GM15510 (cell line): ENCODE results near the gene WNT1.

Experiments
- POLR2A ChIP-seq: IDR thresholded peaks from 3 replicates; pipeline ENCODE4 v1.6.1; 2011; ENCODE audit warnings: borderline replicate concordance; ENCODE audit not compliant: insufficient read length; ENCODE audit errors: extremely low read depth

The WNT1 gene

GRCh38 chr12:49000346-49000745, 22.2 kb downstream of the WNT1 start:
- no peak for TF ChIP-seq POLR2A

GRCh38 chr12:49008943-49009342, 30.8 kb downstream of the WNT1 start:
- TF ChIP-seq POLR2A, result no peak

GRCh38 chr12:49010092-49010668, 32.1 kb downstream of the WNT1 start:
- TF ChIP-seq POLR2A, result no peak

- TF ChIP-seq POLR2A, result no peak
Observed at GRCh38 chr12:49012739-49013138, 34.6 kb downstream of the WNT1 start.

- no peak for TF ChIP-seq POLR2A
Observed at GRCh38 chr12:49013428-49013827, 35.3 kb downstream of the WNT1 start.

GRCh38 chr12:49014547-49014946, 36.4 kb downstream of the WNT1 start:
- no peak for TF ChIP-seq POLR2A

GRCh38 chr12:49015196-49015595, 37.1 kb downstream of the WNT1 start:
- no peak for TF ChIP-seq POLR2A

GRCh38 chr12:49017891-49018260, 39.8 kb downstream of the WNT1 start:
- TF ChIP-seq POLR2A, result no peak

- peak; percentile 90 for TF ChIP-seq POLR2A
Observed at GRCh38 chr12:49018261-49019119, 40.4 kb downstream of the WNT1 start, which contains the start of gene PRKAG1. Gene PRKAG1, minus strand, starts transcription at chr12:49018776. Its CDS starts 36 bp downstream, at chr12:49018740.

- TF ChIP-seq POLR2A, result no peak
Observed at GRCh38 chr12:49019120-49019430, 41.0 kb downstream of the WNT1 start.

- no peak for TF ChIP-seq POLR2A
Observed at GRCh38 chr12:49019443-49020324, 41.6 kb downstream of the WNT1 start.

GRCh38 chr12:49020441-49020840, 42.3 kb downstream of the WNT1 start:
- no peak for TF ChIP-seq POLR2A

GRCh38 chr12:49021292-49021915, 43.3 kb downstream of the WNT1 start:
- TF ChIP-seq POLR2A, result no peak

GRCh38 chr12:49022558-49023178, 44.5 kb downstream of the WNT1 start:
- TF ChIP-seq POLR2A, result no peak

GRCh38 chr12:49023812-49024211, 45.7 kb downstream of the WNT1 start:
- no peak for TF ChIP-seq POLR2A

- TF ChIP-seq POLR2A, result no peak
Observed at GRCh38 chr12:49024543-49024942, 46.4 kb downstream of the WNT1 start.
